ENCODE results near the gene CD4.

Gene CD4

DNA sequence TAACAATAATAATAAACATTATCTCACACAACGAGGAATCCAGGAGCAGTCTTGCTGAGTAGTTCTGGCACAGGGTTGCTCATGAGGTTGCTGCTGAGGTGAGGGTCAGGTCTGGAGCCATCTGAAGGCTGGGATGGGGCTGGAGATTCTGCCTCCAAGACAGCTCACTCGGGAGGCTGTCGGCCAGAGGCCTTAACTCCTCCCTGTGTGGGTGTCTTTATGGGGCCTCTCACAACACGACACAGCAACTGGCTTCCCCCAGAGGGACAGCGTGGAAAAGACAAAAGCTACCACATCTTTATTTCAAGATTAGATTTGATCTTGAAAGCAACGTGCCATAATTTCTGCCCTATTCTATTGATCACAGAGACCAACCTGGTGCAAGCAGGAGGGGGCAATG lies 7.2 kb upstream of the CD4 start:
- H3K27ac ChIP-seq, result no peak overlapping the region
- TF ChIP-seq, protein P1, sequence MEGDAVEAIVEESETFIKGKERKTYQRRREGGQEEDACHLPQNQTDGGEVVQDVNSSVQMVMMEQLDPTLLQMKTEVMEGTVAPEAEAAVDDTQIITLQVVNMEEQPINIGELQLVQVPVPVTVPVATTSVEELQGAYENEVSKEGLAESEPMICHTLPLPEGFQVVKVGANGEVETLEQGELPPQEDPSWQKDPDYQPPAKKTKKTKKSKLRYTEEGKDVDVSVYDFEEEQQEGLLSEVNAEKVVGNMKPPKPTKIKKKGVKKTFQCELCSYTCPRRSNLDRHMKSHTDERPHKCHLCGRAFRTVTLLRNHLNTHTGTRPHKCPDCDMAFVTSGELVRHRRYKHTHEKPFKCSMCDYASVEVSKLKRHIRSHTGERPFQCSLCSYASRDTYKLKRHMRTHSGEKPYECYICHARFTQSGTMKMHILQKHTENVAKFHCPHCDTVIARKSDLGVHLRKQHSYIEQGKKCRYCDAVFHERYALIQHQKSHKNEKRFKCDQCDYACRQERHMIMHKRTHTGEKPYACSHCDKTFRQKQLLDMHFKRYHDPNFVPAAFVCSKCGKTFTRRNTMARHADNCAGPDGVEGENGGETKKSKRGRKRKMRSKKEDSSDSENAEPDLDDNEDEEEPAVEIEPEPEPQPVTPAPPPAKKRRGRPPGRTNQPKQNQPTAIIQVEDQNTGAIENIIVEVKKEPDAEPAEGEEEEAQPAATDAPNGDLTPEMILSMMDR (IDR thresholded peaks at IDR 0.05), result no peak
- no peak for TF ChIP-seq ZFX (IDR thresholded peaks at IDR 0.05; ENCODE audit: borderline replicate concordance)

- no peak overlapping the region for H3K27ac ChIP-seq
- no peak for TF ChIP-seq ZFX (IDR thresholded peaks at IDR 0.05; ENCODE audit: borderline replicate concordance)
- TF ChIP-seq, protein P1 (IDR thresholded peaks at IDR 0.05), result no peak
Observed at GRCh38 chr12:6782850-6783566, 6.3 kb upstream of the CD4 start.

GRCh38 chr12:6783828-6784227 lies 5.5 kb upstream of the CD4 start:
- no peak overlapping the region for H3K27ac ChIP-seq
- TF ChIP-seq, protein P1 (IDR thresholded peaks at IDR 0.05), result no peak
- TF ChIP-seq ZFX (IDR thresholded peaks at IDR 0.05; ENCODE audit: borderline replicate concordance), result no peak

- no peak overlapping the region for H3K27ac ChIP-seq
- no peak for TF ChIP-seq ZFX (IDR thresholded peaks at IDR 0.05; ENCODE audit: borderline replicate concordance)
- TF ChIP-seq, protein P1 (IDR thresholded peaks at IDR 0.05), result no peak
Observed at GRCh38 chr12:6784296-6784695, 5.0 kb upstream of the CD4 start.

GRCh38 chr12:6784761-6785160 lies 4.6 kb upstream of the CD4 start:
- TF ChIP-seq ZFX (IDR thresholded peaks at IDR 0.05; ENCODE audit: borderline replicate concordance), result no peak
- TF ChIP-seq, protein P1 (IDR thresholded peaks at IDR 0.05), result no peak
- H3K27ac ChIP-seq, result no peak overlapping the region

- TF ChIP-seq, protein P1 (IDR thresholded peaks at IDR 0.05), result no peak
- no peak for TF ChIP-seq ZFX (IDR thresholded peaks at IDR 0.05; ENCODE audit: borderline replicate concordance)
- no peak overlapping the region for H3K27ac ChIP-seq
Observed at GRCh38 chr12:6786416-6787094, 2.8 kb upstream of the CD4 start.

GRCh38 chr12:6787309-6787708 lies 2.0 kb upstream of the CD4 start:
- H3K27ac ChIP-seq, result no peak overlapping the region
- TF ChIP-seq, protein P1 (IDR thresholded peaks at IDR 0.05), result no peak
- TF ChIP-seq ZFX (IDR thresholded peaks at IDR 0.05; ENCODE audit: borderline replicate concordance), result no peak
